ENCODE results near the gene CFH.
"Not testable (repeated sequence)": the region's sequence is repeated elsewhere in the genome, so short reads cannot be mapped to it uniquely, and the experiment has no call there.

Gene CFH

GRCh38 chr1:196667131-196667530, 15.3 kb downstream of the CFH start:
- DNase-seq (ENCODE audit: low read depth in 3 of 3): no peak

GRCh38 chr1:196669051-196669450, 17.2 kb downstream of the CFH start:
- no peak for DNase-seq (ENCODE audit: low read depth in 3 of 3)

- DNase-seq (ENCODE audit: low read depth in 3 of 3): no peak
Observed at GRCh38 chr1:196669693-196670092, 17.9 kb downstream of the CFH start.

- DNase-seq (ENCODE audit: low read depth in 3 of 3): no peak
Observed at GRCh38 chr1:196674908-196675307, 23.1 kb downstream of the CFH start.

- no peak for DNase-seq (ENCODE audit: low read depth in 3 of 3)
Observed at GRCh38 chr1:196677781-196678509, 26.1 kb downstream of the CFH start.

GRCh38 chr1:196678510-196678884, 26.7 kb downstream of the CFH start:
- no peak for DNase-seq (ENCODE audit: low read depth in 3 of 3)

- no peak for DNase-seq (ENCODE audit: low read depth in 3 of 3)
Observed at GRCh38 chr1:196680107-196680506, 28.3 kb downstream of the CFH start.

GRCh38 chr1:196684476-196684875, 32.6 kb downstream of the CFH start:
- DNase-seq (ENCODE audit: low read depth in 3 of 3): no peak

- DNase-seq (ENCODE audit: low read depth in 3 of 3): no peak
Observed at GRCh38 chr1:196685506-196685905, 33.7 kb downstream of the CFH start.

GRCh38 chr1:196689001-196689400, 37.2 kb downstream of the CFH start:
- no peak for DNase-seq (ENCODE audit: low read depth in 3 of 3)

GRCh38 chr1:196690582-196690981, 38.7 kb downstream of the CFH start:
- no peak for DNase-seq (ENCODE audit: low read depth in 3 of 3)

- DNase-seq (ENCODE audit: low read depth in 3 of 3): no peak
Observed at GRCh38 chr1:196698993-196699392, 47.1 kb downstream of the CFH start.

GRCh38 chr1:196701144-196701543, 49.3 kb downstream of the CFH start:
- DNase-seq (ENCODE audit: low read depth in 3 of 3): no peak

- not testable (repeated sequence) for DNase-seq (ENCODE audit: low read depth in 3 of 3)
Observed at GRCh38 chr1:196709892-196710291, 58.0 kb downstream of the CFH start.

GRCh38 chr1:196717868-196718267, 66.0 kb downstream of the CFH start:
- no peak for DNase-seq (ENCODE audit: low read depth in 3 of 3)

GRCh38 chr1:196723325-196724185, 71.7 kb downstream of the CFH start:
- peak in 1 of 3 experiments; percentile 7 for DNase-seq (ENCODE audit: low read depth in 3 of 3)

- DNase-seq (ENCODE audit: low read depth in 3 of 3): no peak
Observed at GRCh38 chr1:196732526-196732925, 80.7 kb downstream of the CFH start.

- no peak for DNase-seq (ENCODE audit: low read depth in 3 of 3)
Observed at GRCh38 chr1:196733091-196733970, 81.5 kb downstream of the CFH start.

- no peak for DNase-seq (ENCODE audit: low read depth in 3 of 3)
Observed at GRCh38 chr1:196734006-196734405, 82.2 kb downstream of the CFH start.

GRCh38 chr1:196734460-196734859, 82.6 kb downstream of the CFH start:
- DNase-seq (ENCODE audit: low read depth in 3 of 3): no peak

- DNase-seq (ENCODE audit: low read depth in 3 of 3): no peak
Observed at GRCh38 chr1:196738730-196739129, 86.9 kb downstream of the CFH start.

- not testable (repeated sequence) for DNase-seq (ENCODE audit: low read depth in 3 of 3)
Observed at GRCh38 chr1:196743244-196743643, 91.4 kb downstream of the CFH start.

Measured in stimulated activated CD4-positive, alpha-beta T cell treated with anti-CD3 and anti-CD28 coated beads, TNF-alpha, amount 100 ng/mL, for 24 hours (primary cell).